Liver (tissue), 9 donors: ENCODE measurements around the gene RELB. TPM values are rescaled to one million over a fixed set of nuclear protein-coding genes. Genes with fewer than 3 reads are reported as not detected.

Experiments
- DNase-seq: peaks from one replicate; pipeline ENCODE4 v3.0.0-alpha.2; 2017; ENCODE audit warnings: low spot score
- H3K27ac ChIP-seq, 2 donors: one replicate each; pipeline ENCODE4 v1.7.0; 2013; ENCODE audit warnings: inconsistent platforms in 2 of 2, low read length in 2 of 2, control low read depth in 1 of 2, low read depth in 1 of 2, mild to moderate bottlenecking in 1 of 2
- H3K27me3 ChIP-seq, 4 donors: one replicate each; pipeline versions ENCODE4 v1.6.1 to v1.7.0; 2013; ENCODE audit warnings: low read length in 3 of 4, inconsistent platforms in 1 of 4, mild to moderate bottlenecking in 1 of 4, moderate library complexity in 1 of 4; ENCODE audit not compliant: control insufficient read depth in 4 of 4, insufficient read depth in 4 of 4
- H3K36me3 ChIP-seq, 4 donors: one replicate each; pipeline versions ENCODE4 v1.6.1 to v1.7.0; 2013; ENCODE audit warnings: low read length in 3 of 4, mild to moderate bottlenecking in 3 of 4, low read depth in 1 of 4, moderate library complexity in 1 of 4; ENCODE audit not compliant: control insufficient read depth in 4 of 4, insufficient read depth in 3 of 4
- H3K4me1 ChIP-seq, 4 donors: one replicate each; pipeline versions ENCODE4 v1.6.1 to v1.7.0; 2013; ENCODE audit warnings: low read length in 3 of 4, mild to moderate bottlenecking in 3 of 4, moderate library complexity in 1 of 4; ENCODE audit not compliant: control insufficient read depth in 4 of 4, insufficient read depth in 4 of 4
- H3K4me3 ChIP-seq, 3 donors: one replicate each; pipeline versions ENCODE4 v1.6.1 to v1.7.0; 2013; ENCODE audit warnings: low read length in 3 of 3, control low read depth in 1 of 3, low read depth in 1 of 3, mild to moderate bottlenecking in 1 of 3
- H3K9ac ChIP-seq, 2 donors: one replicate each; pipeline ENCODE4 v1.7.0; 2013; ENCODE audit warnings: low read length in 2 of 2, mild to moderate bottlenecking in 2 of 2, moderate library complexity in 2 of 2, control low read depth in 1 of 2, low read depth in 1 of 2
- H3K9me3 ChIP-seq, 4 donors: one replicate each; pipeline versions ENCODE4 v1.6.1 to v1.7.0; 2013; ENCODE audit warnings: low read length in 3 of 4; ENCODE audit not compliant: control insufficient read depth in 4 of 4
- EGR1 ChIP-seq, 2 donors: IDR thresholded peaks; 2 replicates each; pipeline ENCODE4 v1.6.1; 2016 to 2018; ENCODE audit warnings: antibody characterized with exemption in 2 of 2, low read depth in 2 of 2
- FOXA2 ChIP-seq: IDR thresholded peaks from 2 replicates; pipeline ENCODE4 v1.6.1; 2016; ENCODE audit warnings: antibody characterized with exemption
- GABPA ChIP-seq, 2 donors: IDR thresholded peaks in 1 of 2; conservative IDR thresholded peaks in 1 of 2; 2 replicates each; pipeline ENCODE4 v1.6.1; 2016; ENCODE audit warnings: antibody characterized with exemption in 2 of 2, mild to moderate bottlenecking in 1 of 2, moderate library complexity in 1 of 2
- HNF4A ChIP-seq, 2 donors: conservative IDR thresholded peaks; 2 replicates each; pipeline ENCODE4 v1.6.1; 2016; ENCODE audit warnings: antibody characterized with exemption in 2 of 2, mild to moderate bottlenecking in 2 of 2
- HNF4G ChIP-seq: IDR thresholded peaks from 2 replicates; pipeline ENCODE4 v1.6.1; 2016; ENCODE audit warnings: antibody characterized with exemption
- JUND ChIP-seq, 2 donors: IDR thresholded peaks; 2 replicates each; pipeline ENCODE4 v1.6.1; 2016; ENCODE audit warnings: antibody characterized with exemption in 2 of 2
- MAX ChIP-seq: IDR thresholded peaks from 2 replicates; pipeline ENCODE4 v1.6.1; 2016; ENCODE audit warnings: antibody characterized with exemption
- NR2F2 ChIP-seq: IDR thresholded peaks from 2 replicates; pipeline ENCODE4 v1.6.1; 2016; ENCODE audit warnings: antibody characterized with exemption
- RXRA ChIP-seq, 2 donors: IDR thresholded peaks; 2 replicates each; pipeline ENCODE4 v1.6.1; 2017 to 2018; ENCODE audit warnings: antibody characterized with exemption in 2 of 2, mild to moderate bottlenecking in 1 of 2
- SP1 ChIP-seq: IDR thresholded peaks from 2 replicates; pipeline ENCODE4 v1.6.1; 2018; ENCODE audit warnings: antibody characterized with exemption, mild to moderate bottlenecking
- TAF1 ChIP-seq: conservative IDR thresholded peaks from 2 replicates; pipeline ENCODE4 v1.6.1; 2016; ENCODE audit warnings: antibody characterized with exemption, mild to moderate bottlenecking
- ZBTB33 ChIP-seq: IDR thresholded peaks from 2 replicates; pipeline ENCODE4 v1.6.1; 2016; ENCODE audit warnings: antibody characterized with exemption
- WGBS: extraction: QIAGEN DNeasy Blood & Tissue Kit; methylation state at CpG from one replicate; pipeline ENCODE4 v1.1.7; 2013; 5-methylcytosine and 5-hydroxymethylcytosine counted together
- polyA plus RNA-seq, 2 donors: library from polyadenylated mRNA; stranded (reverse) in 1 of 2; unstranded in 1 of 2; fragments of 200-250 nt in 1 of 2; fragments of >200 nt in 1 of 2; fragmentation: Nextera tagmentation in 1 of 2; extraction: Ambion mirVana in 1 of 2; gene quantifications; one replicate each; pipeline versions ENCODE4 v1.2.1 to v1.2.3, GENCODE V29; 2013 to 2015
- total RNA-seq, 2 donors: library from RNA; depleted of rRNA; stranded (reverse); fragments of >200 nt; gene quantifications; one replicate each; pipeline ENCODE4 v1.2.3, GENCODE V29; 2014
- TF ChIP-seq, protein P1 (sequence below): IDR thresholded peaks from 2 replicates; pipeline ENCODE4 v1.6.1; 2016; ENCODE audit warnings: antibody characterized with exemption
- TF ChIP-seq, protein P2 (sequence below): fragments of 150-350 bp; IDR thresholded peaks from 2 replicates; pipeline ENCODE4 v1.5.1; 2017; ENCODE audit warnings: improper control_type of control experiment, low read depth, low read length; ENCODE audit not compliant: missing input control
- TF ChIP-seq, protein P3 (sequence below): IDR thresholded peaks from 2 replicates; pipeline ENCODE4 v1.6.1; 2016; ENCODE audit warnings: antibody characterized with exemption, mild to moderate bottlenecking
- donor health status: healthy.
- donor health status: healthy.
- donor health status: healthy.
- donor health status: healthy.
- donor health status: healthy.

RELB gene
- total and polyA plus RNA-seq, 4 donors: 1.4 to 4.9 (median 2.6) TPM

GRCh38 chr19:45003485-45003884 is 2.2 kb downstream of the RELB start:
- DNase-seq: no peak
- Histone ChIP-seq H3K9me3 (no peaks in the 10 kb centered on the region), H3K27me3 (no peaks in the 10 kb centered on the region), H3K9ac (no peak overlapping the region), H3K27ac (no peak overlapping the region), H3K4me3 (no peak overlapping the region), H3K36me3 (peaks cover 0 to 7% (median 2%) of the 10 kb centered on the region in 4 donors), H3K4me1 (peaks cover 0 to 13% (median 5%) of the 10 kb centered on the region in 4 donors)
- WGBS: 94% methylated on average over 4 of the region's 4 CpGs
- no peak for TF ChIP-seq HNF4G
- no peak for TF ChIP-seq MAX
- TF ChIP-seq EGR1 (IDR thresholded peaks at IDR 0.05; ENCODE audit: low read depth in 2 of 2): no peak
- TF ChIP-seq NR2F2: no peak
- TF ChIP-seq TAF1: no peak

- peaks cover 0 to 13% (median 4%) of the 10 kb centered on the region in 4 donors for H3K4me1 ChIP-seq
- no peaks in the 10 kb centered on the region for H3K9me3 ChIP-seq
- TF ChIP-seq, protein P1, sequence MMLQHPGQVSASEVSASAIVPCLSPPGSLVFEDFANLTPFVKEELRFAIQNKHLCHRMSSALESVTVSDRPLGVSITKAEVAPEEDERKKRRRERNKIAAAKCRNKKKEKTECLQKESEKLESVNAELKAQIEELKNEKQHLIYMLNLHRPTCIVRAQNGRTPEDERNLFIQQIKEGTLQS: no peak
- TF ChIP-seq HNF4A (conservative IDR thresholded peaks at IDR 0.05): no peak
- no peak for TF ChIP-seq SP1
- no peak for TF ChIP-seq HNF4G
- no peak for TF ChIP-seq GABPA (IDR thresholded peaks at IDR 0.05 in 1 of 2, conservative IDR thresholded peaks at IDR 0.05 in 1 of 2)
- TF ChIP-seq, protein P2, sequence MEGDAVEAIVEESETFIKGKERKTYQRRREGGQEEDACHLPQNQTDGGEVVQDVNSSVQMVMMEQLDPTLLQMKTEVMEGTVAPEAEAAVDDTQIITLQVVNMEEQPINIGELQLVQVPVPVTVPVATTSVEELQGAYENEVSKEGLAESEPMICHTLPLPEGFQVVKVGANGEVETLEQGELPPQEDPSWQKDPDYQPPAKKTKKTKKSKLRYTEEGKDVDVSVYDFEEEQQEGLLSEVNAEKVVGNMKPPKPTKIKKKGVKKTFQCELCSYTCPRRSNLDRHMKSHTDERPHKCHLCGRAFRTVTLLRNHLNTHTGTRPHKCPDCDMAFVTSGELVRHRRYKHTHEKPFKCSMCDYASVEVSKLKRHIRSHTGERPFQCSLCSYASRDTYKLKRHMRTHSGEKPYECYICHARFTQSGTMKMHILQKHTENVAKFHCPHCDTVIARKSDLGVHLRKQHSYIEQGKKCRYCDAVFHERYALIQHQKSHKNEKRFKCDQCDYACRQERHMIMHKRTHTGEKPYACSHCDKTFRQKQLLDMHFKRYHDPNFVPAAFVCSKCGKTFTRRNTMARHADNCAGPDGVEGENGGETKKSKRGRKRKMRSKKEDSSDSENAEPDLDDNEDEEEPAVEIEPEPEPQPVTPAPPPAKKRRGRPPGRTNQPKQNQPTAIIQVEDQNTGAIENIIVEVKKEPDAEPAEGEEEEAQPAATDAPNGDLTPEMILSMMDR: no peak
- no peak for TF ChIP-seq FOXA2
- TF ChIP-seq, protein P3, sequence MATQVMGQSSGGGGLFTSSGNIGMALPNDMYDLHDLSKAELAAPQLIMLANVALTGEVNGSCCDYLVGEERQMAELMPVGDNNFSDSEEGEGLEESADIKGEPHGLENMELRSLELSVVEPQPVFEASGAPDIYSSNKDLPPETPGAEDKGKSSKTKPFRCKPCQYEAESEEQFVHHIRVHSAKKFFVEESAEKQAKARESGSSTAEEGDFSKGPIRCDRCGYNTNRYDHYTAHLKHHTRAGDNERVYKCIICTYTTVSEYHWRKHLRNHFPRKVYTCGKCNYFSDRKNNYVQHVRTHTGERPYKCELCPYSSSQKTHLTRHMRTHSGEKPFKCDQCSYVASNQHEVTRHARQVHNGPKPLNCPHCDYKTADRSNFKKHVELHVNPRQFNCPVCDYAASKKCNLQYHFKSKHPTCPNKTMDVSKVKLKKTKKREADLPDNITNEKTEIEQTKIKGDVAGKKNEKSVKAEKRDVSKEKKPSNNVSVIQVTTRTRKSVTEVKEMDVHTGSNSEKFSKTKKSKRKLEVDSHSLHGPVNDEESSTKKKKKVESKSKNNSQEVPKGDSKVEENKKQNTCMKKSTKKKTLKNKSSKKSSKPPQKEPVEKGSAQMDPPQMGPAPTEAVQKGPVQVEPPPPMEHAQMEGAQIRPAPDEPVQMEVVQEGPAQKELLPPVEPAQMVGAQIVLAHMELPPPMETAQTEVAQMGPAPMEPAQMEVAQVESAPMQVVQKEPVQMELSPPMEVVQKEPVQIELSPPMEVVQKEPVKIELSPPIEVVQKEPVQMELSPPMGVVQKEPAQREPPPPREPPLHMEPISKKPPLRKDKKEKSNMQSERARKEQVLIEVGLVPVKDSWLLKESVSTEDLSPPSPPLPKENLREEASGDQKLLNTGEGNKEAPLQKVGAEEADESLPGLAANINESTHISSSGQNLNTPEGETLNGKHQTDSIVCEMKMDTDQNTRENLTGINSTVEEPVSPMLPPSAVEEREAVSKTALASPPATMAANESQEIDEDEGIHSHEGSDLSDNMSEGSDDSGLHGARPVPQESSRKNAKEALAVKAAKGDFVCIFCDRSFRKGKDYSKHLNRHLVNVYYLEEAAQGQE: no peak
- TF ChIP-seq ZBTB33: no peak
- no peak for TF ChIP-seq RXRA (IDR thresholded peaks at IDR 0.05)
- TF ChIP-seq JUND (IDR thresholded peaks at IDR 0.05): no peak
- no peak for TF ChIP-seq NR2F2
- TF ChIP-seq MAX: no peak
- no peaks in the 10 kb centered on the region for H3K27me3 ChIP-seq
- peaks cover 0 to 9% (median 2%) of the 10 kb centered on the region in 4 donors for H3K36me3 ChIP-seq
- WGBS: 88% methylated on average over 9 of the region's 9 CpGs
- no peak overlapping the region for H3K4me3 ChIP-seq
- no peak overlapping the region for H3K9ac ChIP-seq
- H3K27ac ChIP-seq: no peak overlapping the region
- no peak for DNase-seq
These were observed 4.5 kb downstream of the RELB start for GRCh38 chr19:45005787-45006186.
